ENCODE results near the gene GSTO1. TPM values are rescaled to one million over a fixed set of nuclear protein-coding genes. Genes with fewer than 3 reads are reported as not detected.

The GSTO1 gene
- total RNA-seq, 1 donor from 2014 or later: 131 TPM

DNA sequence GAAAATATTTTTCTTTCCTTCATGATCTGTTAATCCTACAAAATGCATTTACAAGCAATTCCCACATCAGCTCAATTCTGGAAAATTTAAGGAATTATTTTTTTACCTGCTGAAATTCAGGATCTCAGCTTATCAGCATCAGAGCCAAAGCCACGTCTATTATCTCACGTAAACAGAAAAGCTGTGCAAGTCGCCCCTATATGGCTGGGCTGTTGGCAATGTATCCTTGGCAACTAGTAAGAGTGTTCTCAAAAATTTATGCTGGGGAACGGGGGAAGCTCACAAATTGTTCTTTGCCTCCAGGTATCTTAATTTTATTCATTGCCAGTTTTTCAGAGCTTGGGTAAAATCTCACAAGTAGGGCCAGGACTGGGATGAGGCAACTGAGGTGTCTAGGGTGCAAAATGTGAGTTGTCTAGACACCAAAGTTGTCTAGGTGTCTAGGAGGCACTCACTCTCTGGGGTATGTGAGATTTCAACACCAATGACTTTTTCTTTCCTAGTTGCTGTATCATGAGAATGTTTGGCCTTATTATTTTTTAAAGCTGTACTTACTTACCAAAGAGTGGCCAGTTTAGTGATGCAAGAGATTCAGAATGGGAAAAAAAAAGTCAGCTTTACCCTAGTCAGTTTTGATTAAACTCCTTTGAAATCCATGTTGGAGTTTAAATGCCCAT, 19.3 kb downstream of the GSTO1 start:
- Mint-ChIP-seq H3K9me3 (ENCODE audit: unreplicated experiment) (no peaks in the 10 kb centered on the region), H3K27me3 (ENCODE audit: low read depth, unreplicated experiment) (peaks cover 12% of the 10 kb centered on the region), H3K4me1 (ENCODE audit: low read depth, unreplicated experiment) (no peaks in the 10 kb centered on the region), H3K27ac (ENCODE audit: unreplicated experiment) (peak overlapping the region; percentile 18), H3K4me3 (ENCODE audit: unreplicated experiment) (no peak overlapping the region), H3K36me3 (ENCODE audit: low read depth, unreplicated experiment) (no peaks in the 10 kb centered on the region)
- Histone ChIP-seq H3K4me1 (ENCODE audit: insufficient read depth, low read length) (peaks cover 5% of the 10 kb centered on the region), H3K4me2 (ENCODE audit: low read length) (peak overlapping the region; percentile 78), H3K36me3 (ENCODE audit: insufficient read depth, low read length) (no peaks in the 10 kb centered on the region), H2AFZ (ENCODE audit: low read depth, low read length) (peak overlapping the region; percentile 79), H3K27me3 (ENCODE audit: insufficient read depth, low read length) (no peaks in the 10 kb centered on the region), H3K79me2 (ENCODE audit: insufficient read depth, low read length) (no peaks in the 10 kb centered on the region), H3K27ac (ENCODE audit: low read depth, low read length) (no peak overlapping the region), H3K9me3 (ENCODE audit: insufficient read depth, low read depth, low read length) (no peaks in the 10 kb centered on the region), H4K20me1 (ENCODE audit: insufficient read depth, low read length) (no peaks in the 10 kb centered on the region), H3K4me3 (ENCODE audit: insufficient read depth, low read depth, low read length) (no peak overlapping the region), H3K9ac (ENCODE audit: low read length) (no peak overlapping the region)
- FAIRE-seq (no peak), DNase-seq (ENCODE audit: low read depth) (no peak)
- TF ChIP-seq, protein P1, sequence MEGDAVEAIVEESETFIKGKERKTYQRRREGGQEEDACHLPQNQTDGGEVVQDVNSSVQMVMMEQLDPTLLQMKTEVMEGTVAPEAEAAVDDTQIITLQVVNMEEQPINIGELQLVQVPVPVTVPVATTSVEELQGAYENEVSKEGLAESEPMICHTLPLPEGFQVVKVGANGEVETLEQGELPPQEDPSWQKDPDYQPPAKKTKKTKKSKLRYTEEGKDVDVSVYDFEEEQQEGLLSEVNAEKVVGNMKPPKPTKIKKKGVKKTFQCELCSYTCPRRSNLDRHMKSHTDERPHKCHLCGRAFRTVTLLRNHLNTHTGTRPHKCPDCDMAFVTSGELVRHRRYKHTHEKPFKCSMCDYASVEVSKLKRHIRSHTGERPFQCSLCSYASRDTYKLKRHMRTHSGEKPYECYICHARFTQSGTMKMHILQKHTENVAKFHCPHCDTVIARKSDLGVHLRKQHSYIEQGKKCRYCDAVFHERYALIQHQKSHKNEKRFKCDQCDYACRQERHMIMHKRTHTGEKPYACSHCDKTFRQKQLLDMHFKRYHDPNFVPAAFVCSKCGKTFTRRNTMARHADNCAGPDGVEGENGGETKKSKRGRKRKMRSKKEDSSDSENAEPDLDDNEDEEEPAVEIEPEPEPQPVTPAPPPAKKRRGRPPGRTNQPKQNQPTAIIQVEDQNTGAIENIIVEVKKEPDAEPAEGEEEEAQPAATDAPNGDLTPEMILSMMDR (IDR thresholded peaks at IDR 0.05; ENCODE audit: insufficient read depth, low read depth, low read length): no peak
- TF ChIP-seq EZH2 (IDR thresholded peaks at IDR 0.05; ENCODE audit: insufficient read depth, low read length): no peak

- Histone ChIP-seq H3K4me2 (ENCODE audit: low read length) (peak overlapping the region; percentile 78), H4K20me1 (ENCODE audit: insufficient read depth, low read length) (no peaks in the 10 kb centered on the region), H3K9ac (ENCODE audit: low read length) (peak overlapping the region; percentile 47), H3K27ac (ENCODE audit: low read depth, low read length) (no peak overlapping the region), H3K4me1 (ENCODE audit: insufficient read depth, low read length) (peaks cover 5% of the 10 kb centered on the region), H3K4me3 (ENCODE audit: insufficient read depth, low read depth, low read length) (no peak overlapping the region), H3K36me3 (ENCODE audit: insufficient read depth, low read length) (no peaks in the 10 kb centered on the region), H3K27me3 (ENCODE audit: insufficient read depth, low read length) (no peaks in the 10 kb centered on the region), H3K79me2 (ENCODE audit: insufficient read depth, low read length) (no peaks in the 10 kb centered on the region), H3K9me3 (ENCODE audit: insufficient read depth, low read depth, low read length) (no peaks in the 10 kb centered on the region), H2AFZ (ENCODE audit: low read depth, low read length) (peak overlapping the region; percentile 79)
- Mint-ChIP-seq H3K9me3 (ENCODE audit: unreplicated experiment) (no peaks in the 10 kb centered on the region), H3K27me3 (ENCODE audit: low read depth, unreplicated experiment) (peaks cover 12% of the 10 kb centered on the region), H3K36me3 (ENCODE audit: low read depth, unreplicated experiment) (no peaks in the 10 kb centered on the region), H3K4me1 (ENCODE audit: low read depth, unreplicated experiment) (no peaks in the 10 kb centered on the region), H3K27ac (ENCODE audit: unreplicated experiment) (no peak overlapping the region), H3K4me3 (ENCODE audit: unreplicated experiment) (peak overlapping the region; percentile 62)
- FAIRE-seq: no peak
- no peak for DNase-seq (ENCODE audit: low read depth)
- TF ChIP-seq, protein P1 (IDR thresholded peaks at IDR 0.05; ENCODE audit: insufficient read depth, low read depth, low read length): peak; percentile 57
- TF ChIP-seq EZH2 (IDR thresholded peaks at IDR 0.05; ENCODE audit: insufficient read depth, low read length): no peak
Measured at GRCh38 chr10:104274762-104275721, 20.4 kb downstream of the GSTO1 start.

All from astrocyte (in vitro differentiated cells and primary cell).